PC-9 (cell line): Measurements from ENCODE around the gene GAL3ST1. TPM values are rescaled to one million over a fixed set of nuclear protein-coding genes. Genes with fewer than 3 reads are reported as not detected.

Experiments used
- BruUV-seq: library from RNA; stranded (reverse); fragments of 400-500 nt; replicated peaks from 2 replicates; lab custom pipeline; 2021; lab: Mats Ljungman, UMichigan
- CTCF ChIA-PET: fragments of 300-600 bp; sonication (Branson Sonifier 250); formaldehyde crosslinking; loops from one replicate; lab custom pipeline; 2022; ENCODE audit warnings: antibody characterized with exemption; lab: Charles Lee
- POLR2A ChIA-PET: fragments of 300-600 bp; sonication (Branson Sonifier 250); formaldehyde crosslinking; loops from one replicate; lab custom pipeline; 2022; ENCODE audit warnings: antibody characterized with exemption; ENCODE audit not compliant: unreplicated experiment; lab: Charles Lee
- DNase-seq, 2 experiments: peaks; one replicate each; pipeline versions ENCODE4 v3.0.0 to v3.0.0-alpha.2; 2015 to 2022; ENCODE audit warnings: mixed read lengths in 1 of 2
- H2AFZ ChIP-seq: fragments of 200-600 bp; sonication (generic); 2 replicates; pipeline ENCODE4 v1.8.1; 2017; ENCODE audit warnings: antibody characterized with exemption
- H3F3A ChIP-seq: fragments of 200-600 bp; sonication (generic); 2 replicates; pipeline ENCODE4 v1.8.1; 2017; ENCODE audit warnings: antibody characterized with exemption, mild to moderate bottlenecking, low read depth; ENCODE audit not compliant: insufficient read depth
- H3K27ac ChIP-seq: fragments of 200-600 bp; sonication (generic); 2 replicates; pipeline ENCODE4 v1.6.1; 2016; ENCODE audit warnings: mixed run types
- H3K27me3 ChIP-seq: fragments of 200-600 bp; sonication (generic); 2 replicates; pipeline ENCODE4 v1.6.1; 2016; ENCODE audit warnings: low read depth, mixed run types; ENCODE audit not compliant: insufficient read depth
- H3K36me3 ChIP-seq: fragments of 200-600 bp; sonication (generic); 2 replicates; pipeline ENCODE4 v1.6.1; 2016; ENCODE audit warnings: low read depth, mixed run types
- H3K4me1 ChIP-seq: fragments of 200-600 bp; sonication (generic); replicated peaks from 2 replicates; pipeline ENCODE4 v1.6.1; 2016; ENCODE audit warnings: mixed run types; ENCODE audit not compliant: insufficient read depth
- H3K4me2 ChIP-seq: fragments of 200-600 bp; sonication (generic); 2 replicates; pipeline ENCODE4 v1.6.1; 2017; ENCODE audit warnings: mixed run types
- H3K4me3 ChIP-seq: fragments of 200-600 bp; sonication (generic); 2 replicates; pipeline ENCODE4 v1.6.1; 2016; ENCODE audit warnings: mixed run types
- H3K79me2 ChIP-seq: fragments of 200-600 bp; sonication (generic); 2 replicates; pipeline ENCODE4 v1.6.1; 2017; ENCODE audit warnings: low read depth, mixed run types
- H3K9me2 ChIP-seq: fragments of 200-600 bp; sonication (generic); 2 replicates; pipeline ENCODE4 v1.8.1; 2017; ENCODE audit warnings: mild to moderate bottlenecking; ENCODE audit not compliant: insufficient read depth
- H3K9me3 ChIP-seq: fragments of 200-600 bp; sonication (generic); 2 replicates; pipeline ENCODE4 v1.8.1; 2016; ENCODE audit warnings: low read depth; ENCODE audit not compliant: insufficient read depth
- H4K20me1 ChIP-seq: fragments of 200-600 bp; sonication (generic); 2 replicates; pipeline ENCODE4 v1.8.1; 2017; ENCODE audit not compliant: insufficient read depth
- CTCF ChIP-seq: fragments of 200-600 bp; sonication (generic); conservative IDR thresholded peaks from 2 replicates; pipeline ENCODE4 v1.6.1; 2017; ENCODE audit warnings: mixed run types, antibody characterized with exemption, mild to moderate bottlenecking, moderate library complexity
- EZH2 ChIP-seq: fragments of 200-600 bp; sonication (generic); IDR thresholded peaks from 2 replicates; pipeline ENCODE4 v1.8.0; 2017; ENCODE audit warnings: antibody characterized with exemption, low read depth
- intact Hi-C: fragments of 100-400 bp; cut with micrococcal nuclease; formaldehyde crosslinking; loops from one replicate; pipeline ENCODE4 v1.10.0; 2022; ENCODE audit not compliant: unreplicated experiment
- total RNA-seq: library from RNA; stranded (reverse); gene quantifications from 2 replicates; pipeline ENCODE4 v1.2.3, GENCODE V29; 2021

GAL3ST1 gene
- total RNA-seq, 1 experiment from 2014 or later, result 0.52 TPM

- Histone ChIP-seq H2AFZ (no peak overlapping the region), H3K36me3 (no peaks in the 10 kb centered on the region), H3F3A (no peaks in the 10 kb centered on the region), H3K4me1 (0 out of 2 replicates have a peak, but pooled peaks cover 4% of the 10 kb centered on the region), H3K9me2 (no peaks in the 10 kb centered on the region), H3K27me3 (no peaks in the 10 kb centered on the region), H3K4me2 (no peak overlapping the region), H3K9me3 (no peaks in the 10 kb centered on the region), H3K79me2 (no peaks in the 10 kb centered on the region), H3K27ac (no peak overlapping the region), H3K4me3 (no peak overlapping the region), H4K20me1 (no peaks in the 10 kb centered on the region)
- POLR2A ChIA-PET, result interaction anchor here (0.7 kb wide), 1 partner anchor 133 kb away, joined by 3 read pairs; no protein-coding TSS in a partner anchor
- CTCF ChIA-PET, result no interaction called here
- no peak for DNase-seq
- TF ChIP-seq CTCF, result no peak
- no peak for TF ChIP-seq EZH2
- BruUV-seq, result no TSS peak
- intact Hi-C loops, result no loop called here
Observed at GRCh38 chr22:30516273-30516672, 58.2 kb downstream of the GAL3ST1 start.

GRCh38 chr22:30514252-30514651 is 60.2 kb downstream of the GAL3ST1 start:
- H2AFZ ChIP-seq, result no peak overlapping the region
- TF ChIP-seq CTCF (no peak), EZH2 (no peak)
- intact Hi-C loops, result no loop called here
- no peak overlapping the region for H3K4me2 ChIP-seq
- POLR2A ChIA-PET, result no interaction called here
- no peaks in the 10 kb centered on the region for H3K36me3 ChIP-seq
- no TSS peak for BruUV-seq
- no peaks in the 10 kb centered on the region for H3K9me2 ChIP-seq
- H4K20me1 ChIP-seq, result no peaks in the 10 kb centered on the region
- H3K79me2 ChIP-seq, result no peaks in the 10 kb centered on the region
- H3K27ac ChIP-seq, result no peak overlapping the region
- 0 out of 2 replicates have a peak, but pooled peaks cover 4% of the 10 kb centered on the region for H3K4me1 ChIP-seq
- no peaks in the 10 kb centered on the region for H3K9me3 ChIP-seq
- H3F3A ChIP-seq, result no peaks in the 10 kb centered on the region
- H3K4me3 ChIP-seq, result no peak overlapping the region
- DNase-seq, result no peak
- CTCF ChIA-PET, result no interaction called here
- no peaks in the 10 kb centered on the region for H3K27me3 ChIP-seq

GRCh38 chr22:30513462-30513861 is 61.0 kb downstream of the GAL3ST1 start:
- no peaks in the 10 kb centered on the region for H3K9me3 ChIP-seq
- ChIA-PET POLR2A (no interaction called here), CTCF (no interaction called here)
- no TSS peak for BruUV-seq
- no peak overlapping the region for H3K4me2 ChIP-seq
- DNase-seq, result no peak
- H3K36me3 ChIP-seq, result no peaks in the 10 kb centered on the region
- no peaks in the 10 kb centered on the region for H3F3A ChIP-seq
- no peaks in the 10 kb centered on the region for H4K20me1 ChIP-seq
- H3K4me1 ChIP-seq, result 0 out of 2 replicates have a peak, but pooled peaks cover 4% of the 10 kb centered on the region
- no peak overlapping the region for H3K27ac ChIP-seq
- TF ChIP-seq CTCF (no peak), EZH2 (no peak)
- no peak overlapping the region for H2AFZ ChIP-seq
- intact Hi-C loops, result no loop called here
- no peaks in the 10 kb centered on the region for H3K79me2 ChIP-seq
- no peaks in the 10 kb centered on the region for H3K27me3 ChIP-seq
- H3K9me2 ChIP-seq, result no peaks in the 10 kb centered on the region
- H3K4me3 ChIP-seq, result no peak overlapping the region
